Caco-2 (cell line): Measurements from ENCODE around the gene ATPAF1. TPM values are rescaled to one million over a fixed set of nuclear protein-coding genes. Genes with fewer than 3 reads are reported as not detected.

ENCODE experiments used
- BruUV-seq: library from RNA; stranded (reverse); fragments of 400-500 nt; replicated peaks from 2 replicates; lab custom pipeline; 2021; lab: Mats Ljungman, UMichigan
- CTCF ChIA-PET: fragments of 300-600 bp; sonication (Branson Sonifier 250); formaldehyde crosslinking; loops from one replicate; lab custom pipeline; 2022; ENCODE audit warnings: antibody characterized with exemption; lab: Charles Lee
- POLR2A ChIA-PET: fragments of 300-600 bp; sonication (Branson Sonifier 250); formaldehyde crosslinking; loops from one replicate; lab custom pipeline; 2022; ENCODE audit warnings: antibody characterized with exemption; lab: Charles Lee
- DNase-seq, 2 experiments: peaks; one replicate each; pipeline versions ENCODE4 v3.0.0 to v3.0.0-alpha.2; 2020 to 2022
- H3K27me3 ChIP-seq: replicated peaks from 2 replicates; pipeline ENCODE4 v1.6.0; 2011; ENCODE audit warnings: low read length; ENCODE audit not compliant: control insufficient read depth, insufficient read depth
- H3K36me3 ChIP-seq: 2 replicates; pipeline ENCODE4 v1.5.1; 2011; ENCODE audit warnings: low read length; ENCODE audit not compliant: control insufficient read depth, insufficient read depth
- H3K4me1 ChIP-seq: fragments of 250-450 bp; sonication (Bioruptor Pico); 2 replicates; pipeline ENCODE4 v1.5.1; 2020; ENCODE audit warnings: mild to moderate bottlenecking
- H3K4me3 ChIP-seq: 2 replicates; pipeline ENCODE4 v1.5.1; 2011; ENCODE audit warnings: low read depth, mild to moderate bottlenecking, control low read depth, low read length
- H3K9me3 ChIP-seq: fragments of 250-450 bp; sonication (Bioruptor Pico); 2 replicates; pipeline ENCODE4 v1.5.1; 2020; ENCODE audit warnings: mild to moderate bottlenecking, moderate library complexity
- H3K27ac Mint-ChIP-seq: one replicate; pipeline ENCODE4 v1.8.0; 2022; ENCODE audit warnings: mixed read lengths; ENCODE audit not compliant: unreplicated experiment
- H3K27me3 Mint-ChIP-seq: one replicate; pipeline ENCODE4 v1.8.0; 2022; ENCODE audit warnings: mixed read lengths; ENCODE audit not compliant: insufficient read depth, unreplicated experiment
- H3K36me3 Mint-ChIP-seq: one replicate; pipeline ENCODE4 v1.8.0; 2022; ENCODE audit warnings: mild to moderate bottlenecking, mixed read lengths; ENCODE audit not compliant: insufficient read depth, unreplicated experiment
- H3K4me1 Mint-ChIP-seq: one replicate; pipeline ENCODE4 v1.8.0; 2022; ENCODE audit warnings: low read depth, mixed read lengths; ENCODE audit not compliant: unreplicated experiment
- H3K4me3 Mint-ChIP-seq: one replicate; pipeline ENCODE4 v1.8.0; 2022; ENCODE audit warnings: mild to moderate bottlenecking, moderate library complexity, mixed read lengths; ENCODE audit not compliant: unreplicated experiment
- H3K9me3 Mint-ChIP-seq: one replicate; pipeline ENCODE4 v1.8.0; 2022; ENCODE audit warnings: mixed read lengths; ENCODE audit not compliant: unreplicated experiment
- intact Hi-C: fragments of 100-400 bp; cut with micrococcal nuclease; formaldehyde crosslinking; loops from one replicate; pipeline ENCODE4 v1.10.0; 2022; ENCODE audit not compliant: unreplicated experiment
- total RNA-seq: library from RNA; stranded (reverse); gene quantifications from 2 replicates; pipeline ENCODE4 v1.2.3, GENCODE V29; 2022
- TF ChIP-seq, protein P1 (sequence below), 2 experiments: fragments of 200-600 bp in 1 of 2; IDR thresholded peaks; 1 replicate in 1 of 2; 2 replicates in 1 of 2; pipeline versions ENCODE4 v1.5.1 to v1.8.0; 2011 to 2022; ENCODE audit warnings: antibody characterized with exemption in 1 of 2, control low read depth in 1 of 2, inconsistent platforms in 1 of 2, low read depth in 1 of 2, low read length in 1 of 2, mild to moderate bottlenecking in 1 of 2, moderate library complexity in 1 of 2; ENCODE audit not compliant: insufficient read depth in 1 of 2, severe bottlenecking in 1 of 2, unreplicated experiment in 1 of 2

The ATPAF1 gene
- total RNA-seq, 1 experiment from 2014 or later: 31.7 TPM

DNA sequence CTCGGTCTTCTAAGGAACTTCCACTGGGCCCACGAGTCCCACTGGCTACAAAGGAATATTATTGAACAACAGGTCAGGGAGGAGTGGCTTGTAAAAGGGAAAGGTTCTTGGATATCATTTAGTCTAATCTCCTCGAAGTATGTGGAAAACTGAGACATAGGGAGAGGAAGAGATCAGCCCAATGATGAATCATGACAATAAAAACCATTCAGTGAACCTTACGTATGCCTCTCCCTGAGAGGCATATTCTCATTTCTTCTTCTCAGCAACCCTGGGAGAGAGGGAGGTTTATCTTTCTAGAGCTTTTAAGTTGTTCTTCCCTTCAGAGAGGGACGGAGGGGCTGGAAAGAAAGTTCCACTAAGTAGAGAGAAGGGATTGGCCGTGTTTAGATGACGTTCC, 46.2 kb downstream of the ATPAF1 start:
- H3K27me3 Mint-ChIP-seq: no peaks in the 10 kb centered on the region
- peaks cover 9% of the 10 kb centered on the region; the same call in 1 of the 2 replicates for H3K4me1 ChIP-seq
- peaks cover 6% of the 10 kb centered on the region for H3K36me3 Mint-ChIP-seq
- BruUV-seq: no TSS peak
- ChIA-PET POLR2A (no interaction called here), CTCF (interaction anchor here (1.2 to 1.4 kb wide), 2 partner anchors 18 to 103 kb away, joined by 4 to 6 read pairs; partner anchors contain the start of gene MKNK1)
- no peak overlapping the region for H3K4me3 ChIP-seq
- no peaks in the 10 kb centered on the region for H3K27me3 ChIP-seq
- TF ChIP-seq, protein P1, sequence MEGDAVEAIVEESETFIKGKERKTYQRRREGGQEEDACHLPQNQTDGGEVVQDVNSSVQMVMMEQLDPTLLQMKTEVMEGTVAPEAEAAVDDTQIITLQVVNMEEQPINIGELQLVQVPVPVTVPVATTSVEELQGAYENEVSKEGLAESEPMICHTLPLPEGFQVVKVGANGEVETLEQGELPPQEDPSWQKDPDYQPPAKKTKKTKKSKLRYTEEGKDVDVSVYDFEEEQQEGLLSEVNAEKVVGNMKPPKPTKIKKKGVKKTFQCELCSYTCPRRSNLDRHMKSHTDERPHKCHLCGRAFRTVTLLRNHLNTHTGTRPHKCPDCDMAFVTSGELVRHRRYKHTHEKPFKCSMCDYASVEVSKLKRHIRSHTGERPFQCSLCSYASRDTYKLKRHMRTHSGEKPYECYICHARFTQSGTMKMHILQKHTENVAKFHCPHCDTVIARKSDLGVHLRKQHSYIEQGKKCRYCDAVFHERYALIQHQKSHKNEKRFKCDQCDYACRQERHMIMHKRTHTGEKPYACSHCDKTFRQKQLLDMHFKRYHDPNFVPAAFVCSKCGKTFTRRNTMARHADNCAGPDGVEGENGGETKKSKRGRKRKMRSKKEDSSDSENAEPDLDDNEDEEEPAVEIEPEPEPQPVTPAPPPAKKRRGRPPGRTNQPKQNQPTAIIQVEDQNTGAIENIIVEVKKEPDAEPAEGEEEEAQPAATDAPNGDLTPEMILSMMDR (IDR thresholded peaks at IDR 0.05; ENCODE audit: insufficient read depth in 1 of 2, low read depth in 1 of 2, low read length in 1 of 2, severe bottlenecking in 1 of 2, unreplicated experiment in 1 of 2): no peak
- H3K9me3 Mint-ChIP-seq: no peaks in the 10 kb centered on the region
- H3K36me3 ChIP-seq: no peaks in the 10 kb centered on the region
- H3K9me3 ChIP-seq: no peaks in the 10 kb centered on the region
- peaks cover 13% of the 10 kb centered on the region for H3K4me1 Mint-ChIP-seq
- DNase-seq: no peak
- H3K27ac Mint-ChIP-seq: no peak overlapping the region
- H3K4me3 Mint-ChIP-seq: no peak overlapping the region
- intact Hi-C loops: loop anchor here (1.0 kb wide), 1 partner anchor 103 kb away; no protein-coding TSS in a partner anchor

DNA sequence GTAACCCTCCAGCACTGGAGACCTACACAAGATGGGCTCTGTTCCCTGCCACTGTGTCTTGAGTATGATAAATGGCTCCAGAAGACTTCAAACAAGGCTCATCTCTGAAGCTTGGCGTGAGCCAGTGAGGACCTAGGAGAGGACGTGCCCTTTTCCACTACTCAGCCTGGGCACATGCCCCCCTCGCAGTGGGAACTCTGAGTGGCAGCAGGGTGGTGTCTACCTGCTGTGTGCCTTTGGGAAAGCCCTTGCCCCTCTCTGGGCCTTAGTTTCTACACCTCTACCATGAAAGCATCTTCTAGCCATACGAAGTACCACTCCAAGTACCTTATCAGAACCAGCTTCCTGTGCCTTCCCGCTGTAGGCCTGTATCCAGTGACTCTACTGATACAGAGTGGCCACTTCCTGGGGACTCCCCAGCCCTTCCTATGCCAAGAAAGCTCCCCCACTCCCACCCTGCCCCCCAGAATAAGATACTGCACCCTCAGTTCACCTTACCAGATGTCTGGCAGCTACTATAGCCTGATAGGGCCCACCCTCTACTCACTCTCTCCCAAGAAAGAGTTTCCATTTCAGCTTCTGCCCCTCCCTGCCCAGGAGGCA, 48.4 kb downstream of the ATPAF1 start:
- H3K36me3 Mint-ChIP-seq: peaks cover 6% of the 10 kb centered on the region
- DNase-seq: no peak
- TF ChIP-seq, protein P1 (IDR thresholded peaks at IDR 0.05; ENCODE audit: insufficient read depth in 1 of 2, low read depth in 1 of 2, low read length in 1 of 2, severe bottlenecking in 1 of 2, unreplicated experiment in 1 of 2): no peak
- H3K4me3 Mint-ChIP-seq: no peak overlapping the region
- CTCF ChIA-PET: no interaction called here
- POLR2A ChIA-PET: no interaction called here
- Histone ChIP-seq H3K4me3 (no peak overlapping the region), H3K27me3 (no peaks in the 10 kb centered on the region), H3K4me1 (peaks cover 9% of the 10 kb centered on the region; the same call in 1 of the 2 replicates), H3K9me3 (no peaks in the 10 kb centered on the region), H3K36me3 (no peaks in the 10 kb centered on the region)
- H3K27ac Mint-ChIP-seq: no peak overlapping the region
- no peaks in the 10 kb centered on the region for H3K27me3 Mint-ChIP-seq
- H3K9me3 Mint-ChIP-seq: no peaks in the 10 kb centered on the region
- intact Hi-C loops: no loop called here
- peaks cover 19% of the 10 kb centered on the region for H3K4me1 Mint-ChIP-seq
- no TSS peak for BruUV-seq

DNA sequence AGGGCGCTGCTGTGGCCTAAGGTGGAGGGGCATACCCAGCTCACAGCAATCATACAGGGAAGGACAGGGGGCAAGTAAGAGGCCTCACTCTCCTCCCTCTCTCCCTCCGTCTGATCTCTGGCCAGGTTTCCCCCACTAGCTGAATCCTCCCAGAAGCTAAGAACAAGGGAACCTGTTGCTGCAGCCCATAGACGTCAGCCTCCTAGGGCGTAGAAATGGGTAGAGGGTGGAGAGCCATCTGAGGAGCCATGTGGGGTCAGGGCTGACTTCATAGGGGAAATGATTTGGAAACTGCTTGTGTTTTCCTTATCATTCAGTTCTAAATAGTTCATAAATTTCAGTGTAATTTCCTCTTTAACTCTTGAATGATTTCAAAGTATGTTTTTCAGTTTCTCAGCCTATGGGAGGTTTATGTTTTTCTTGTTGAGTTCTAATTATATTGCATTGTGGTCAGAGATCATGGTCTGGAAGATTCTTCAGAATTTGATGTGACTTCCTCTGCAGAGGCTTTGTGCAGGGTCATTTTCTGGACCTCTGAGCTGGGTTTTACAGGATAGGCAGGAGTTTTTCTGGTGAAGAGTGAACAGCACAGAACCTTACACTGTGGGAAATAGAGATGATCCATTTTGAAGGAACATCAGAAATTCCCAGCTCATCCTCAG, 49.3 kb downstream of the ATPAF1 start:
- Mint-ChIP-seq H3K36me3 (peaks cover 6% of the 10 kb centered on the region), H3K27me3 (no peaks in the 10 kb centered on the region), H3K4me3 (no peak overlapping the region), H3K9me3 (no peaks in the 10 kb centered on the region), H3K27ac (no peak overlapping the region), H3K4me1 (peaks cover 18% of the 10 kb centered on the region)
- no peaks in the 10 kb centered on the region for H3K27me3 ChIP-seq
- H3K4me1 ChIP-seq: peaks cover 6% of the 10 kb centered on the region; the same call in 1 of the 2 replicates
- no peaks in the 10 kb centered on the region for H3K9me3 ChIP-seq
- intact Hi-C loops: no loop called here
- POLR2A ChIA-PET: no interaction called here
- H3K4me3 ChIP-seq: no peak overlapping the region
- H3K36me3 ChIP-seq: no peaks in the 10 kb centered on the region
- TF ChIP-seq, protein P1 (IDR thresholded peaks at IDR 0.05; ENCODE audit: insufficient read depth in 1 of 2, low read depth in 1 of 2, low read length in 1 of 2, severe bottlenecking in 1 of 2, unreplicated experiment in 1 of 2): no peak
- CTCF ChIA-PET: no interaction called here
- no TSS peak for BruUV-seq
- no peak for DNase-seq
